ENCODE data around the gene BLTP3A.

GRCh38 chr6:34748757-34749156 lies 43.1 kb upstream of the BLTP3A start:
- TF ChIP-seq, protein P1, sequence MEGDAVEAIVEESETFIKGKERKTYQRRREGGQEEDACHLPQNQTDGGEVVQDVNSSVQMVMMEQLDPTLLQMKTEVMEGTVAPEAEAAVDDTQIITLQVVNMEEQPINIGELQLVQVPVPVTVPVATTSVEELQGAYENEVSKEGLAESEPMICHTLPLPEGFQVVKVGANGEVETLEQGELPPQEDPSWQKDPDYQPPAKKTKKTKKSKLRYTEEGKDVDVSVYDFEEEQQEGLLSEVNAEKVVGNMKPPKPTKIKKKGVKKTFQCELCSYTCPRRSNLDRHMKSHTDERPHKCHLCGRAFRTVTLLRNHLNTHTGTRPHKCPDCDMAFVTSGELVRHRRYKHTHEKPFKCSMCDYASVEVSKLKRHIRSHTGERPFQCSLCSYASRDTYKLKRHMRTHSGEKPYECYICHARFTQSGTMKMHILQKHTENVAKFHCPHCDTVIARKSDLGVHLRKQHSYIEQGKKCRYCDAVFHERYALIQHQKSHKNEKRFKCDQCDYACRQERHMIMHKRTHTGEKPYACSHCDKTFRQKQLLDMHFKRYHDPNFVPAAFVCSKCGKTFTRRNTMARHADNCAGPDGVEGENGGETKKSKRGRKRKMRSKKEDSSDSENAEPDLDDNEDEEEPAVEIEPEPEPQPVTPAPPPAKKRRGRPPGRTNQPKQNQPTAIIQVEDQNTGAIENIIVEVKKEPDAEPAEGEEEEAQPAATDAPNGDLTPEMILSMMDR (IDR thresholded peaks at IDR 0.05) = no peak
- no peak for TF ChIP-seq POLR2A (IDR thresholded peaks at IDR 0.05)
